HepG2 (cell line): ENCODE results near the gene GPR148. TPM values are rescaled to one million over a fixed set of nuclear protein-coding genes. Genes with fewer than 3 reads are reported as not detected.

Experiments
- ATAC-seq: fragments of 200-7000 bp; cut with Tn5 transposase; 3 replicates; pipeline ENCODE4 v1.9.1; 2020; ENCODE audit warnings: mild to moderate bottlenecking, moderate library complexity
- BruUV-seq: library from RNA; stranded (reverse); fragments of 400-500 nt; replicated peaks from 2 replicates; lab custom pipeline; 2021; lab: Mats Ljungman, UMichigan
- CTCF ChIA-PET: fragments of 300-600 bp; formaldehyde crosslinking; extraction: SDS; loops from one replicate; lab custom pipeline; 2021; ENCODE audit warnings: low total read pairs, inconsistent platforms, low intra/inter-chr PET ratio; lab: Yijun Ruan, JAX
- POLR2A ChIA-PET: fragments of 350-600 bp; sonication (Branson Sonifier 250); formaldehyde crosslinking; loops from one replicate; lab custom pipeline; 2020; ENCODE audit warnings: antibody characterized with exemption, inconsistent platforms; lab: Yijun Ruan, JAX
- DNase-seq: peaks from one replicate; pipeline ENCODE4 v3.0.0-alpha.2; 2015; ENCODE audit warnings: low spot score
- FAIRE-seq: peaks from 3 replicates; lab custom pipeline; 2011; peaks lifted over from hg19 to GRCh38; lab: Jason Lieb, UNC
- H2AFZ ChIP-seq: one replicate; pipeline ENCODE4 v1.6.1; 2011; ENCODE audit warnings: low read length, inconsistent platforms
- H3K27ac ChIP-seq: fragments of 300-600 bp; 3 replicates; pipeline ENCODE4 v1.8.0; 2011; ENCODE audit warnings: mixed run types, mild to moderate bottlenecking, mixed read lengths, low read length, inconsistent platforms; ENCODE audit not compliant: insufficient read depth; ENCODE audit errors: extremely low read length
- H3K27me3 ChIP-seq, 2 experiments: fragments of 200-600 bp in 1 of 2; 2 replicates in 1 of 2; 3 replicates in 1 of 2; pipeline versions ENCODE4 v1.6.0 to v1.8.0; 2011; ENCODE audit warnings: low read length in 2 of 2, mild to moderate bottlenecking in 2 of 2, moderate library complexity in 2 of 2, inconsistent platforms in 1 of 2; ENCODE audit not compliant: insufficient read depth in 2 of 2, control insufficient read depth in 1 of 2
- H3K36me3 ChIP-seq, 2 experiments: fragments of 200-600 bp in 1 of 2; replicated peaks in 1 of 2; 2 replicates in 1 of 2; 3 replicates in 1 of 2; pipeline versions ENCODE4 v1.5.1 to v1.8.0; 2011; ENCODE audit warnings: low read length in 2 of 2, inconsistent platforms in 1 of 2; ENCODE audit not compliant: insufficient read depth in 2 of 2, control insufficient read depth in 1 of 2
- H3K4me1 ChIP-seq: 2 replicates; pipeline ENCODE4 v1.5.1; 2012; ENCODE audit warnings: low read length, inconsistent platforms; ENCODE audit not compliant: insufficient read depth
- H3K4me2 ChIP-seq: 2 replicates; pipeline ENCODE4 v1.6.0; 2011; ENCODE audit warnings: low read depth, low read length, inconsistent platforms
- H3K4me3 ChIP-seq, 3 experiments: fragments of 200-600 bp in 1 of 3; sonication (generic), shearing (Covaris generic) in 1 of 3; replicated peaks in 1 of 3; 2 replicates each; pipeline ENCODE4 v1.5.1; 2011 to 2016; ENCODE audit warnings: low read length in 3 of 3, inconsistent platforms in 2 of 3, low read depth in 2 of 3, mild to moderate bottlenecking in 2 of 3, control low read depth in 1 of 3, mixed read lengths in 1 of 3; ENCODE audit not compliant: insufficient read depth in 1 of 3
- H3K79me2 ChIP-seq: one replicate; pipeline ENCODE4 v1.6.1; 2011; ENCODE audit warnings: low read length, inconsistent platforms; ENCODE audit not compliant: insufficient read depth
- H3K9ac ChIP-seq: 2 replicates; pipeline ENCODE4 v1.6.0; 2011; ENCODE audit warnings: mild to moderate bottlenecking, low read depth, low read length, inconsistent platforms; ENCODE audit not compliant: insufficient read depth
- H3K9me3 ChIP-seq: 2 replicates; pipeline ENCODE4 v1.5.1; 2012; ENCODE audit warnings: mild to moderate bottlenecking, low read length
- H4K20me1 ChIP-seq: 2 replicates; pipeline ENCODE4 v1.6.0; 2011; ENCODE audit warnings: inconsistent platforms, mild to moderate bottlenecking, low read length, moderate library complexity; ENCODE audit not compliant: insufficient read depth
- ETV5 ChIP-seq: IDR thresholded peaks from 2 replicates; pipeline ENCODE4 v1.6.1; 2018; ENCODE audit warnings: missing biosample characterization, missing genetic modification reagents, inconsistent platforms, borderline replicate concordance
- MATR3 ChIP-seq: sonication (generic); formaldehyde crosslinking; IDR thresholded peaks from 2 replicates; pipeline ENCODE4 v1.4.0; 2020; ENCODE audit warnings: missing genetic modification reagents
- NFYB ChIP-seq: sonication (generic); formaldehyde crosslinking; IDR thresholded peaks from 2 replicates; pipeline ENCODE4 v1.4.0; 2020; ENCODE audit warnings: missing genetic modification reagents
- NR2F6 ChIP-seq, 2 experiments: IDR thresholded peaks; 2 replicates each; pipeline ENCODE4 v1.6.1; 2016; ENCODE audit warnings: antibody characterized with exemption in 1 of 2, mild to moderate bottlenecking in 1 of 2
- SALL2 ChIP-seq: sonication (generic); formaldehyde crosslinking; IDR thresholded peaks from 2 replicates; pipeline ENCODE4 v1.8.1; 2023; ENCODE audit warnings: mild to moderate bottlenecking, missing genetic modification reagents, inconsistent platforms
- TCF7 ChIP-seq: sonication (generic); IDR thresholded peaks from 2 replicates; pipeline ENCODE4 v1.6.1; 2016; ENCODE audit warnings: antibody characterized with exemption, low read depth
- WGBS: methylation state at CpG from one replicate; pipeline ENCODE4 v1.1.6; 2017; ENCODE audit warnings: low lambda C conversion rate; 5-methylcytosine and 5-hydroxymethylcytosine counted together
- in situ Hi-C: cut with HindIII; loops from 2 replicates; pipeline ENCODE4 v1.10.0; 2017; ENCODE audit warnings: low pct_unique_long_range_greater_than_20kb; ENCODE audit not compliant: extremely low pct_ligation_motif_present
- intact Hi-C: fragments of 100-400 bp; cut with micrococcal nuclease; formaldehyde crosslinking; loops from one replicate; pipeline ENCODE4 v1.10.0; 2022; ENCODE audit not compliant: unreplicated experiment
- polyA plus RNA-seq, 8 experiments: library from polyadenylated mRNA; depleted of rRNA in 3 of 8; stranded (reverse) in 7 of 8; unstranded in 1 of 8; fragments of >200 nt; fragmentation: Illumina TruSeq in 4 of 8; extraction: Trizol in 4 of 8; gene quantifications; 2 replicates each; pipeline versions ENCODE4 v1.2.1 to v1.2.3, GENCODE V29; 2011 to 2016; ENCODE audit warnings: low read depth in 4 of 8, missing spikeins in 1 of 8, mixed read lengths in 1 of 8; ENCODE audit not compliant: insufficient read depth in 1 of 8
- total RNA-seq, 5 experiments: library from RNA; depleted of rRNA; stranded (reverse); fragments of >200 nt; fragmentation: Illumina TruSeq; extraction: Trizol; gene quantifications; 2 replicates each; pipeline ENCODE4 v1.2.3, GENCODE V29; 2016; ENCODE audit warnings: low read depth in 1 of 5
- TF ChIP-seq, protein P1 (sequence below): sonication (generic); formaldehyde crosslinking; IDR thresholded peaks from 2 replicates; pipeline ENCODE4 v1.5.0; 2020; ENCODE audit warnings: mild to moderate bottlenecking, missing genetic modification reagents
- TF ChIP-seq, protein P2 (sequence below): sonication (generic); formaldehyde crosslinking; IDR thresholded peaks from 2 replicates; pipeline ENCODE4 v1.8.1; 2022; ENCODE audit warnings: mild to moderate bottlenecking, missing genetic modification reagents

Gene GPR148
- total and polyA plus RNA-seq, 2 of the 13 experiments (the other 11 are each of a cell fraction or from before 2014, with no cell fraction given) = not detected

- TF ChIP-seq, protein P1, sequence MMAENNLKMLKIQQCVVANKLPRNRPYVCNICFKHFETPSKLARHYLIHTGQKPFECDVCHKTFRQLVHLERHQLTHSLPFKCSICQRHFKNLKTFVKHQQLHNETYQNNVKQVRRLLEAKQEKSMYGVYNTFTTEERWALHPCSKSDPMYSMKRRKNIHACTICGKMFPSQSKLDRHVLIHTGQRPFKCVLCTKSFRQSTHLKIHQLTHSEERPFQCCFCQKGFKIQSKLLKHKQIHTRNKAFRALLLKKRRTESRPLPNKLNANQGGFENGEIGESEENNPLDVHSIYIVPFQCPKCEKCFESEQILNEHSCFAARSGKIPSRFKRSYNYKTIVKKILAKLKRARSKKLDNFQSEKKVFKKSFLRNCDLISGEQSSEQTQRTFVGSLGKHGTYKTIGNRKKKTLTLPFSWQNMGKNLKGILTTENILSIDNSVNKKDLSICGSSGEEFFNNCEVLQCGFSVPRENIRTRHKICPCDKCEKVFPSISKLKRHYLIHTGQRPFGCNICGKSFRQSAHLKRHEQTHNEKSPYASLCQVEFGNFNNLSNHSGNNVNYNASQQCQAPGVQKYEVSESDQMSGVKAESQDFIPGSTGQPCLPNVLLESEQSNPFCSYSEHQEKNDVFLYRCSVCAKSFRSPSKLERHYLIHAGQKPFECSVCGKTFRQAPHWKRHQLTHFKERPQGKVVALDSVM (CRISPR knock-in tag) = no peak
- TF ChIP-seq NR2F6 (IDR thresholded peaks at IDR 0.05) (no peak), NR2F6 (CRISPR knock-in tag; IDR thresholded peaks at IDR 0.05) (no peak), MATR3 (CRISPR knock-in tag) (no peak), ETV5 (CRISPR knock-in tag) (no peak)
- TF ChIP-seq, protein P2, sequence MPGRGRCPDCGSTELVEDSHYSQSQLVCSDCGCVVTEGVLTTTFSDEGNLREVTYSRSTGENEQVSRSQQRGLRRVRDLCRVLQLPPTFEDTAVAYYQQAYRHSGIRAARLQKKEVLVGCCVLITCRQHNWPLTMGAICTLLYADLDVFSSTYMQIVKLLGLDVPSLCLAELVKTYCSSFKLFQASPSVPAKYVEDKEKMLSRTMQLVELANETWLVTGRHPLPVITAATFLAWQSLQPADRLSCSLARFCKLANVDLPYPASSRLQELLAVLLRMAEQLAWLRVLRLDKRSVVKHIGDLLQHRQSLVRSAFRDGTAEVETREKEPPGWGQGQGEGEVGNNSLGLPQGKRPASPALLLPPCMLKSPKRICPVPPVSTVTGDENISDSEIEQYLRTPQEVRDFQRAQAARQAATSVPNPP (CRISPR knock-in tag) = no peak
- TF ChIP-seq, all 625 proteins: peak for 0
Observed at GRCh38 chr2:130764035-130764820, 35.4 kb downstream of the GPR148 start (continued).

- H3K27me3 ChIP-seq = peaks cover 4 to 36% of the 10 kb centered on the region in 2 experiments; a peak in 3 of 5 replicates
- H3K4me3 ChIP-seq = no peak overlapping the region
- CTCF ChIA-PET = no interaction called here
- ATAC-seq (no peak), DNase-seq (no peak)
- 65% methylated on average over 5 of the region's 5 CpGs for WGBS
- H2AFZ ChIP-seq = no peak overlapping the region
- no peak overlapping the region for H3K27ac ChIP-seq
- no TSS peak for BruUV-seq
- in situ Hi-C loops (no loop called here), intact Hi-C loops (no loop called here)
- no peak overlapping the region for H3K4me2 ChIP-seq
- no peaks in the 10 kb centered on the region for H3K4me1 ChIP-seq
- no peaks in the 10 kb centered on the region for H3K79me2 ChIP-seq
- no peaks in the 10 kb centered on the region for H3K36me3 ChIP-seq
- TF ChIP-seq TCF7 = no peak
- TF ChIP-seq SALL2 (CRISPR knock-in tag) = no peak
- TF ChIP-seq NFYB (CRISPR knock-in tag) = no peak
- TF ChIP-seq, all 625 proteins: peak for 0
- Histone ChIP-seq H3K9me3 (no peaks in the 10 kb centered on the region), H3K9ac (no peak overlapping the region), H4K20me1 (no peaks in the 10 kb centered on the region)
- no peak for FAIRE-seq
- POLR2A ChIA-PET = no interaction called here
Observed at GRCh38 chr2:130764821-130765115, 35.9 kb downstream of the GPR148 start.
